H9 (cell line): Measurements from ENCODE around the gene OSTF1. TPM values are rescaled to one million over a fixed set of nuclear protein-coding genes. Genes with fewer than 3 reads are reported as not detected.

Experiments
- DNase-seq: peaks from one replicate; pipeline ENCODE4 v3.0.0-alpha.2; 2017
- H2AFZ ChIP-seq: one replicate; pipeline ENCODE4 v1.6.1; 2013; ENCODE audit warnings: mild to moderate bottlenecking, low read length, control low read depth, moderate library complexity
- H2AK5ac ChIP-seq: 2 replicates; pipeline ENCODE4 v1.6.1; 2013; ENCODE audit warnings: low read length, control low read depth, mixed read lengths; ENCODE audit not compliant: insufficient read length
- H2BK120ac ChIP-seq: one replicate; pipeline ENCODE4 v1.6.1; 2013; ENCODE audit warnings: low read depth, mild to moderate bottlenecking, low read length, control low read depth, inconsistent platforms; ENCODE audit not compliant: poor library complexity, severe bottlenecking
- H2BK12ac ChIP-seq: 2 replicates; pipeline ENCODE4 v1.6.1; 2013; ENCODE audit warnings: low read length, control low read depth, mixed read lengths, low read depth; ENCODE audit not compliant: insufficient read length
- H2BK15ac ChIP-seq: 2 replicates; pipeline ENCODE4 v1.6.1; 2013; ENCODE audit warnings: low read depth, low read length, control low read depth
- H2BK20ac ChIP-seq: one replicate; pipeline ENCODE4 v1.6.1; 2013; ENCODE audit warnings: low read depth, mild to moderate bottlenecking, low read length, control low read depth, inconsistent platforms; ENCODE audit not compliant: poor library complexity, severe bottlenecking
- H2BK5ac ChIP-seq: 2 replicates; pipeline ENCODE4 v1.6.1; 2013; ENCODE audit warnings: low read length, control low read depth, mixed read lengths; ENCODE audit not compliant: insufficient read length
- H3K14ac ChIP-seq: 2 replicates; pipeline ENCODE4 v1.6.1; 2013; ENCODE audit warnings: low read length, control low read depth; ENCODE audit not compliant: insufficient read depth
- H3K18ac ChIP-seq: 2 replicates; pipeline ENCODE4 v1.6.1; 2013; ENCODE audit warnings: low read depth, mild to moderate bottlenecking, mixed read lengths, low read length, control low read depth; ENCODE audit not compliant: insufficient read length
- H3K23ac ChIP-seq: 2 replicates; pipeline ENCODE4 v1.6.1; 2013; ENCODE audit warnings: low read length, control low read depth, mixed read lengths, low read depth; ENCODE audit not compliant: insufficient read length
- H3K23me2 ChIP-seq: 2 replicates; pipeline ENCODE4 v1.6.1; 2013; ENCODE audit warnings: low read depth, mild to moderate bottlenecking, mixed read lengths, low read length, control low read depth; ENCODE audit not compliant: insufficient read length, poor library complexity, severe bottlenecking
- H3K27ac ChIP-seq: 2 replicates; pipeline ENCODE4 v1.5.1; 2013; ENCODE audit warnings: low read length, control low read depth, mixed read lengths, low read depth; ENCODE audit not compliant: insufficient read length
- H3K27me3 ChIP-seq: 2 replicates; pipeline ENCODE4 v1.6.1; 2013; ENCODE audit warnings: low read length, control low read depth, inconsistent platforms; ENCODE audit not compliant: insufficient read depth
- H3K4ac ChIP-seq: 2 replicates; pipeline ENCODE4 v1.6.1; 2013; ENCODE audit warnings: low read depth, mild to moderate bottlenecking, control low read depth, inconsistent platforms, low read length, moderate library complexity
- H3K4me1 ChIP-seq: 2 replicates; pipeline ENCODE4 v1.6.1; 2013; ENCODE audit warnings: low read length, control low read depth, inconsistent platforms; ENCODE audit not compliant: insufficient read depth
- H3K4me2 ChIP-seq: 2 replicates; pipeline ENCODE4 v1.6.1; 2013; ENCODE audit warnings: low read length, control low read depth, mixed read lengths; ENCODE audit not compliant: insufficient read length, insufficient read depth
- H3K56ac ChIP-seq: 2 replicates; pipeline ENCODE4 v1.6.1; 2013; ENCODE audit warnings: low read depth, mild to moderate bottlenecking, mixed read lengths, low read length, control low read depth; ENCODE audit not compliant: insufficient read length
- H3K79me1 ChIP-seq: 2 replicates; pipeline ENCODE4 v1.6.1; 2013; ENCODE audit warnings: low read depth, mild to moderate bottlenecking, moderate library complexity, low read length, control low read depth, inconsistent platforms; ENCODE audit not compliant: insufficient read depth, poor library complexity, severe bottlenecking
- H3K79me2 ChIP-seq: 2 replicates; pipeline ENCODE4 v1.6.1; 2013; ENCODE audit warnings: low read length, control low read depth, inconsistent platforms; ENCODE audit not compliant: insufficient read depth
- H3K9ac ChIP-seq: 2 replicates; pipeline ENCODE4 v1.6.1; 2013; ENCODE audit warnings: low read length, control low read depth, mixed read lengths; ENCODE audit not compliant: insufficient read length; ENCODE audit errors: extremely low read depth
- H3K9me3 ChIP-seq: one replicate; pipeline ENCODE4 v1.6.1; 2013; ENCODE audit warnings: low read depth, low read length, inconsistent platforms; ENCODE audit not compliant: control insufficient read depth
- H3T11ph ChIP-seq: one replicate; pipeline ENCODE4 v1.6.1; 2013; ENCODE audit warnings: mild to moderate bottlenecking, low read length, control low read depth, inconsistent platforms
- H4K20me1 ChIP-seq: one replicate; pipeline ENCODE4 v1.6.1; 2013; ENCODE audit not compliant: control insufficient read depth, insufficient read length, insufficient read depth
- H4K5ac ChIP-seq: 2 replicates; pipeline ENCODE4 v1.6.1; 2013; ENCODE audit warnings: low read depth, mild to moderate bottlenecking, mixed read lengths, low read length, control low read depth; ENCODE audit not compliant: insufficient read length
- H4K8ac ChIP-seq: replicated peaks from 2 replicates; pipeline ENCODE4 v1.6.1; 2013; ENCODE audit warnings: low read length, control low read depth, mixed read lengths, low read depth; ENCODE audit not compliant: insufficient read length
- H4K91ac ChIP-seq: 2 replicates; pipeline ENCODE4 v1.6.1; 2013; ENCODE audit warnings: low read depth, mild to moderate bottlenecking, moderate library complexity, mixed read lengths, low read length, control low read depth; ENCODE audit not compliant: insufficient read length
- H3K27ac Mint-ChIP-seq, 3 experiments: 2 replicates in 2 of 3; 3 replicates in 1 of 3; pipeline ENCODE4 v1.8.0; 2020 to 2021; ENCODE audit warnings: mixed read lengths in 3 of 3, mild to moderate bottlenecking in 1 of 3, moderate library complexity in 1 of 3
- H3K27me3 Mint-ChIP-seq: 2 replicates; pipeline ENCODE4 v1.8.0; 2021; ENCODE audit warnings: low read depth, mild to moderate bottlenecking, moderate library complexity, mixed read lengths
- H3K36me3 Mint-ChIP-seq, 3 experiments: 2 replicates in 2 of 3; 3 replicates in 1 of 3; pipeline ENCODE4 v1.8.0; 2020 to 2021; ENCODE audit warnings: low read depth in 3 of 3, mixed read lengths in 3 of 3; ENCODE audit not compliant: insufficient read depth in 1 of 3
- H3K4me1 Mint-ChIP-seq, 2 experiments: 2 replicates each; pipeline ENCODE4 v1.8.0; 2020; ENCODE audit warnings: mixed read lengths in 2 of 2
- H3K4me3 Mint-ChIP-seq, 2 experiments: 2 replicates in 1 of 2; 3 replicates in 1 of 2; pipeline ENCODE4 v1.8.0; 2020 to 2021; ENCODE audit warnings: mild to moderate bottlenecking in 2 of 2, mixed read lengths in 2 of 2, moderate library complexity in 1 of 2
- H3K9me3 Mint-ChIP-seq, 2 experiments: 2 replicates in 1 of 2; 3 replicates in 1 of 2; pipeline ENCODE4 v1.8.0; 2020; ENCODE audit warnings: mild to moderate bottlenecking in 2 of 2, mixed read lengths in 2 of 2, moderate library complexity in 1 of 2
- CTCF ChIP-seq: fragments of 200-600 bp; sonication (generic); conservative IDR thresholded peaks from 3 replicates; pipeline ENCODE4 v1.8.0; 2021; ENCODE audit warnings: antibody characterized with exemption, mild to moderate bottlenecking
- WGBS: extraction: QIAGEN DNeasy Blood & Tissue Kit; methylation state at CpG from one replicate; pipeline ENCODE4 v1.1.7; 2013; ENCODE audit warnings: missing lambda C conversion rate, low lambda C conversion rate, mixed read lengths; ENCODE audit not compliant: insufficient read length; ENCODE audit errors: extremely low coverage; 5-methylcytosine and 5-hydroxymethylcytosine counted together
- total RNA-seq: library from RNA; stranded (reverse); gene quantifications from 2 replicates; pipeline ENCODE4 v1.2.1, GENCODE V29; 2021

The OSTF1 gene
- total RNA-seq, 1 experiment from 2014 or later: 16.1 TPM

GRCh38 chr9:75039009-75039408, 49.3 kb upstream of the OSTF1 start:
- no peak overlapping the region for H3K56ac ChIP-seq
- no peak overlapping the region for H3K9ac ChIP-seq
- H2BK12ac ChIP-seq: no peak overlapping the region
- Mint-ChIP-seq H3K4me1 (peaks cover 5 to 6% of the 10 kb centered on the region in 2 experiments), H3K27me3 (no peaks in the 10 kb centered on the region; the same call in 1 of the 2 replicates), H3K36me3 (no peaks in the 10 kb centered on the region; a peak in 1 of 7 replicates), H3K27ac (no peak overlapping the region), H3K4me3 (no peak overlapping the region), H3K9me3 (peaks cover 0 to 2% of the 10 kb centered on the region in 2 experiments; a peak in 2 of 5 replicates)
- H3K79me2 ChIP-seq: no peaks in the 10 kb centered on the region
- no peak overlapping the region for H2BK120ac ChIP-seq
- H4K20me1 ChIP-seq: no peaks in the 10 kb centered on the region
- H4K5ac ChIP-seq: no peak overlapping the region
- H3K9me3 ChIP-seq: no peaks in the 10 kb centered on the region
- no peak overlapping the region for H2AFZ ChIP-seq
- no peak for DNase-seq
- H3K79me1 ChIP-seq: no peaks in the 10 kb centered on the region
- no peaks in the 10 kb centered on the region for H3K27me3 ChIP-seq
- WGBS: no CpG with 5 or more reads among the region's 3 CpGs
- no peak overlapping the region for H3K23ac ChIP-seq
- no peaks in the 10 kb centered on the region; the same call in 1 of the 2 replicates for H3K4me1 ChIP-seq
- H2BK15ac ChIP-seq: no peak overlapping the region
- no peak overlapping the region for H3K4ac ChIP-seq
- no peak overlapping the region for H3T11ph ChIP-seq
- no peak overlapping the region for H3K14ac ChIP-seq
- H4K91ac ChIP-seq: no peak overlapping the region
- H3K18ac ChIP-seq: no peak overlapping the region
- H2BK20ac ChIP-seq: no peak overlapping the region
- H2BK5ac ChIP-seq: no peak overlapping the region
- H3K23me2 ChIP-seq: no peaks in the 10 kb centered on the region
- H2AK5ac ChIP-seq: no peak overlapping the region
- no peak overlapping the region for H3K27ac ChIP-seq
- no peak overlapping the region for H4K8ac ChIP-seq
- no peak overlapping the region for H3K4me2 ChIP-seq
- TF ChIP-seq CTCF: no peak
